ENCODE results near the gene SRL.
"Not testable (repeated sequence)": the region's sequence is repeated elsewhere in the genome, so short reads cannot be mapped to it uniquely, and the experiment has no call there.

Gene SRL

DNA sequence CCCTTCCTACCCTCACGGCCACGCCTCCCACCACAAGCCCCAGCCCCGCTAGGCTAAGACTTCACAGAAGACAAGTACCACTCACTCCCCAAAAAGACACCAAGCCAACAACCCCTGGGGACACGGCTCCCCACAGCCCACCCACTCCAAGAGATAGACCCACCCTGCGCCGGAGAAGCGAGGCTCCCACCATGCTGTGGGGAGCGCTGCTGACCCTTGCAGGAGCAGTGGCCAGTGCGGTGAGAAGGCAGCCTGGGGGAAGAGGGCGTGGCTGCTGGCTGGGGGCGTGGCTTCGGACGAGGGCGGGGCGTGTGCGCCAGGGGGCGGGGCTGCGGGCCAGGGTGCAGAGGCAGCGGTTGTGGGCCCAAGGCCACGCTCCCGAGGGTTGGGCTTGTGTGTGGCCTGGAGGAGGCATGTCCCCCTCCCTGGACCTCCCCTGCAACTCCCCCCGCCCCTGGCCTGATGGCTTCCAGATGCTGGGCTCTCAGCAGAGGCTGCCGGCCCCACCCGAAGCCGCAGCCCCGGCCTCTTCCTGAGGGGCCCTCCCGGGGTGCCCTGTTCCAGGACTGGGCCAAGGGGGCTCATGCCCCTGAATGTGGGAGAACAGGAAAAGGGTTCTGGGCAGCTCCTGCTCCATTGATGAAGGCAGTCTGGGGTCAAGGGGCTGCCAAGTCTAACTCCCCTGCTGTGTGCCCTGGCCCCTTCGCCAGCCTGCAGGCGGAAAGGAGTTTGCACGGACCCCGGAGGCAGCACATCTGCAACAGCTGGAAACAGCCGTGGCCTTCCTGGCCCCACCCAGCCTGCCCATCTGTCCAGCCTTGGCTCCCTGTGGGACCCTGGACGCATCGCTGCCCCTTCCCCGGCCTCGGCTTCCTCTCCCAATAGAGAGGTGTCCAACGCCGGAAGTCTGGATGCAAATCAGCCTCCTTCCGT lies 21.9 kb upstream of the SRL start:
- H3K4me3 ChIP-seq (ENCODE audit: low read length): no peak overlapping the region
- DNase-seq (ENCODE audit: low read depth, low spot score): no peak

- DNase-seq (ENCODE audit: low read depth, low spot score): no peak
These were observed 20.5 kb upstream of the SRL start for GRCh38 chr16:4262303-4262835.

GRCh38 chr16:4261557-4262172 lies 19.8 kb upstream of the SRL start:
- DNase-seq (ENCODE audit: low read depth, low spot score): no peak

More at GRCh38 chr16:4262303-4262835, 20.5 kb upstream of the SRL start:
- H3K4me3 ChIP-seq (ENCODE audit: low read length): no peak overlapping the region

DNA sequence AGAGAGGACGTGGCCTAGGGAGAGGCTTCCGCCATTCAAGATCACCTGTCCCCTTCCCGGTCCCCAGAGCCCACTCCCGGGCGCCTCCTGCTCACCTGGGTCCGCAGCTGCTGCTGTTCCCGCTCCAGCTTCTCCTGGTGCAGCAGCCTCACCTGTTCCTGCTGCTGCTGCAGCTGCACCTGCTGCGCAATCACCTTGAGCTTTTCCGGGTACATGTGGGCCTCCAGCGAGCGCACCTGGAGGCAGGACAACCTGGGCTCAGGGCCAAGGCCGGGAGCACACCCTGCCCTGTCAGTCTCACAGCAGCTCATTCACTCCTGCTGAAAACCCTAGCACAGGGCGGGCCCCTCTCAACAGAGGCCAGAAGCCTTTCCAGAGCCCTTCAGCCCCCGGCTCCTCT lies 18.5 kb upstream of the SRL start:
- no peak for DNase-seq (ENCODE audit: low read depth, low spot score)
- H3K4me3 ChIP-seq (ENCODE audit: low read length): no peak overlapping the region

More at GRCh38 chr16:4261557-4262172, 19.8 kb upstream of the SRL start:
- no peak overlapping the region for H3K4me3 ChIP-seq (ENCODE audit: low read length)

- no peak overlapping the region for H3K4me3 ChIP-seq (ENCODE audit: low read length)
- DNase-seq (ENCODE audit: low read depth, low spot score): no peak
These were observed 16.0 kb upstream of the SRL start for GRCh38 chr16:4257646-4258556.

DNA sequence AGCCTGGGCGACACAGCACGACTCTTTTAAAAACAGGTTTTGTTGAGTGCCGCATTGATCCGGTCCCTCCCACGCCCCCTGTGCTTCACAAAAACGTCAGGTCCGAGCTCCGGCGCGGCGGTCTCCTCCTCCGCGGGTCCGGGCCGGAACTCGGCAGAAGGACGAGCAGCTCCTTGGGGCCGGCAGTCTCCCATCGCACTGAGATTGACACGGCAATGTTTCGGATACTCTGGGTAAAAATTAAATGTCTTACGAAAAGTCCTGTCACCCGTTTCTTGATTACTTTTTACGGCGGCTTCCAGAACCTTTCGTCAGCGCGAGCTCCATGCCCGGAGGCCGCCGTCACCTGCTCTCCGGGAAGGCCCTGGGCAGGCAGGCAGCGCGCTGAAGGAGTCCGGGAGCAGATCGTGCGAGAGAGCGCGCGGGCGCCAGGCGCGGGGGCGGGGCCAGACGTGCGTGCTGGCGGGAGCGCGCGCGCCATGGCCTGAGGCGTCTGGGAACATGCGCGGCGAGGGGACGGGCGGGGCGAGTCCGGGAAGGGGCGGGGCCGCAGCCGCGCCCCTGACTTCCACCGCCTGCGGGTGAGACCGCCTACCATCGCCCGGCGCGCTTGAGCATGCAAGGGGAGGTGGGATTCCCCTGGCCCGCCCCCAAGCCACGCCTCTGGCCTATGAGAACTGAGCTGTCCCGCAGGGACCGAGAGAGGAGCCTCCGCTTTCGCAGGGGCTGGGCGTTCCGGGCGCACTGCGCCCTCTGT lies 11.7 kb upstream of the SRL start:
- H3K4me3 ChIP-seq (ENCODE audit: low read length): peak overlapping the region; percentile 80
- peak; percentile 97 for DNase-seq (ENCODE audit: low read depth, low spot score)

DNA sequence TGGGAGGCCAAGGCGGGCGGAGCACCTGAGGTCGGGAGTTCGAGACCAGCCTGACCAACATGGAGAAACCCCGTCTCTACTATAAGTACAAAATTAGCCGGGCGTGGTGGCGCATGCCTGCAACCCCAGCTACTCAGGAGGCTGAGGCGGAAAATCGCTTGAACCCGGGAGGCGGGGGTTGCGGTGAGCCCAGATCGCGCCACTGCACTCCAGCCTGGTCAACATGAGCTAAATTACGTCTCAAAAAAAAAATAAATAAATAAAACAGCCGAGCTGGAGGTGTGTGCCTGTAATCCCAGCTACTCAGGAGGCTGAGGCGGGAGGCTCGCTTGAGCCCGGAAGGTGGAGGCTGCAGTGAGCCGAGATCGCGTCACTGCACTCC lies 11.1 kb upstream of the SRL start:
- not testable (repeated sequence) for DNase-seq (ENCODE audit: low read depth, low spot score)
- peak overlapping the region; percentile 80 for H3K4me3 ChIP-seq (ENCODE audit: low read length)

GRCh38 chr16:4249530-4250308 lies 7.8 kb upstream of the SRL start:
- H3K4me3 ChIP-seq (ENCODE audit: low read length): no peak overlapping the region

DNA sequence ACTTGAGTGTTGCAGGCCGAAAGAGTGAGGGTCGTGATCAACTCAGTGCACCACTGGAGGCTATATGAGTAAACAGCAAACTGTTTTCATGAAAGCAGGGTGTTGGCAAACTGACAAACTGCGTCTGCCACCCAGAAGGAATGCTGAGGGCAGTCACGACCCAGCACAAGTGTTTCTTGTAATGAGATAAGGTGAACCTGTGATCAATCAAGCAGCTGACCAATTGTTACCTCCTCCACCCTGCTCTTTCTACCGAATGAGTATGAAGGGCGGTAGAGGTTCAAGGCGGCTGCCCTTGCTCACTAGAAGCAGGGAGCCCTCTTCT lies 5.5 kb upstream of the SRL start:
- no peak for DNase-seq (ENCODE audit: low read depth, low spot score)

More at GRCh38 chr16:4249530-4250308, 7.8 kb upstream of the SRL start:
- DNase-seq (ENCODE audit: low read depth, low spot score): no peak

DNA sequence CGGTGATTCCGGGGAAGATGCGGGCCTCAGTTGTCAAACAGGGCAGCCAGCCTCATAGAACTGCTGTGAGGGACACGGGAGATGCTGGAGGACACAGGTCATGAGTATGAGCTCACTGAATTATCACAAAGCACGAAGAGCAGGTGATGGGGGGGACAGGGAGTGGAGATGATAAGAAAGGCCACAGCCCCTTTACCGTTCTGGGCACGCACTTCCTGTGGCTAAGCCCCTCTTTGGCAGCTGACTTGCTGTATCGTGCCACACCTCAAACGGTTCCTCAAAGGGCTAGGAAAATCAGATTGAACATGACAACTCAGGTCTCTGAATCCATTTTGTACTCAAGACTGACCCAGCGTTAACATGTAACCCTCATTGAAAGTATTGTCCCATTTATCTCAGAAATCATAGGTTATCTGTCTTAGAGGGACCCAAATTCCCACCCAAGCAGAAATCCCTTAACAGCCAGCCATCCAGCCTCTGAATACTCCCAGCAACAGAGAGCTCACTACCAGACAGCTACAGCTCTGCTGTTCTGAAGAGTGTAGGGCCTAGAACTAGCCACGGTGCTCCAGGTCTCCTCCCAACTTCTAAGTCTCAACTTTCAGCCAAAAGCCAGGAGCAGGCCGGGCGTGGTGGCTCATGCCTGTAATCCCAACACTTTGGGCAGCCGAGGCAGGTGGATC lies 5.0 kb upstream of the SRL start:
- H3K4me3 ChIP-seq (ENCODE audit: low read length): no peak overlapping the region
- peak; percentile 67 for DNase-seq (ENCODE audit: low read depth, low spot score)

More for the DNA sequence above, 5.5 kb upstream of the SRL start:
- H3K4me3 ChIP-seq (ENCODE audit: low read length): no peak overlapping the region

DNA sequence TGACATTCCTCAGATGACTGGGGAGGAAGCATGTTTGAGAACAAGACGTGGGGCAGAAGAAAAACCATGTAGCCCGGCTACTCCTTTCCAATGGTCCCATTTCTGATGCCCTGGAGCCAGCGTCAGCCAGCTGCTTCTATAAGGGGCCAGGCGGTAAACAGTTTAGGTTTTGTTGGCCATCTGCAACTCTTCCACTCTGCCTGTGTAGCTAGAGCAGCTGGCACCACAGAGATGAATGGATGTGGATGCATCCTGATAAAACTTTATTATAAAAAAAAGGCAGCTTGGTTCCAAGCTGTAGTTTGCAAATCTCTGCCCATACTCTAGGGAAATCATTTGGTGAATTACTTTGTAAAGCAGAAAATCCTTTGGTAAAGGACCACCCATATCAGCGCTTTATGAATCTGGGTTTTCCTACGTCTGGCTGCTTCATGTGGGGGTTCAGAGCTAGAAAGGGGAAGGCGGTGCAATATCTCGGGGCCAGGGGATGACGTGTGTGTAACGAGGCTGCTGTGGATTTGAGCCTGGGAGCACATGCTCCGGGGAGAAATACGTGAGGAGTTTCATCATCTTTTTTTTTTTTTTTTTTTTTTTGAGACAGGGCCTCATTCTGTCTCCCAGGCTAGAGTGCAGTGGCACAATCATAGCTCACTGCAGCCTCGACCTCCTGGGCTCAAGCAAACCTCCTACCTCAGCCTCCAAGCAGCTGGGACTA lies 3.4 kb upstream of the SRL start:
- no peak overlapping the region for H3K4me3 ChIP-seq (ENCODE audit: low read length)
- no peak for DNase-seq (ENCODE audit: low read depth, low spot score)

DNA sequence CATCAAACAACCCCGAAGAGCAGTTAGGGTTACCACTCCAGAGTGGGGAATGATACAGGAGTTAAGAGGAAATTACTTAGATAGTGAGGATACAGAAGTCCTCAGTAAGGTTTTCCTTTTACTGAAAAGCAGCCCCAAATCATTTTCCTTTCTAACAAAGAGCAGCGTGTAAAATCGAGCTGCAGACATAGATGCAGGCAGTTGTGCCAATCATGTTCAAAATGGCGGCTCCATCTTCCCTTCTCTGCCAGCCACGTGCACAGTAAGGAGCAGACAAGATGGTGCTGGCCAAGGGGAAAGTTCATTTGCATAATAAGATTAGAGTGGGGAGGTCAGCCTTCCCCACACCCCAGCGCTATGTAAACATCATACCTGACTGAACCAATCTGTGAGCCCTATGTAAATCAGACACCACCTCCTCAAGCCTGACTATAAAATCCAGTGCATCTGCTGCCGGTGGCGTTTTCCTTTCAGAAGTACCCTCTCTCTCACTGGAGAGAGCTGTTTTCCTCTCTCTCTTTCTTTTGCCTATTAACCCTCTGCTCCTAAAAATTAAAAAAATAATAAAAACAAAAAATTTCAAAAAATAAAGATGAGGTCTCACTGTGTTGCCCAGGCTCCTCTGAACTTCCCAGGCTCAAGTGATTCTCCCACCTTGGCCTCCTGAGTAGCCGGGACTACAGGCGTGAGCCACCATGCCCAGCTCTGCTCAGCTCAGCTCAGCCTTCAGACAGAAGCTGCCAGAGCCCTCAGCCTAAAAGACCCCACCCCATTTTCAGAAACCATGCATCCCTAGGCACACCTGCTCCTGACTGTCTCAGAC lies 2.6 kb upstream of the SRL start:
- no peak for DNase-seq (ENCODE audit: low read depth, low spot score)
- no peak overlapping the region for H3K4me3 ChIP-seq (ENCODE audit: low read length)

GRCh38 chr16:4241258-4241927 lies 487 bp downstream of the SRL start:
- no peak for DNase-seq (ENCODE audit: low read depth, low spot score)

GRCh38 chr16:4240624-4241023 lies 1.3 kb downstream of the SRL start:
- DNase-seq (ENCODE audit: low read depth, low spot score): no peak
- no peak overlapping the region for H3K4me3 ChIP-seq (ENCODE audit: low read length)

More at GRCh38 chr16:4241258-4241927, 487 bp downstream of the SRL start:
- no peak overlapping the region for H3K4me3 ChIP-seq (ENCODE audit: low read length)

GRCh38 chr16:4239682-4240175 lies 2.2 kb downstream of the SRL start:
- no peak for DNase-seq (ENCODE audit: low read depth, low spot score)
- H3K4me3 ChIP-seq (ENCODE audit: low read length): no peak overlapping the region

All from Jurkat, Clone E6-1 (cell line).